HCT116 (cell line): ENCODE measurements around the gene FGF18. TPM values are rescaled to one million over a fixed set of nuclear protein-coding genes. Genes with fewer than 3 reads are reported as not detected.
A peak's percentile ranks its signal among the peaks of the same experiment; 100 is the strongest.

Experiments
- ATAC-seq: fragments of 200-7000 bp; cut with Tn5 transposase; 2 replicates; pipeline ENCODE4 v1.9.1; 2020; ENCODE audit warnings: mild to moderate bottlenecking, moderate library complexity
- BruUV-seq: library from RNA; stranded (reverse); fragments of 400-500 nt; replicated peaks from 2 replicates; lab custom pipeline; 2021; lab: Mats Ljungman, UMichigan
- CTCF ChIA-PET: fragments of 300-600 bp; sonication (Branson Sonifier 250); formaldehyde crosslinking; loops from one replicate; lab custom pipeline; 2021; ENCODE audit warnings: antibody characterized with exemption; lab: Charles Lee
- POLR2A ChIA-PET: fragments of 300-600, 350-600 bp; sonication (Branson Sonifier 250); formaldehyde crosslinking; loops from one replicate; lab custom pipeline; 2021; ENCODE audit warnings: antibody characterized with exemption; lab: Charles Lee
- RAD21 ChIA-PET, 2 experiments: fragments of 300-600 bp; sonication (Branson Sonifier 250); formaldehyde crosslinking; loops; one replicate each; lab custom pipeline; 2023; ENCODE audit warnings: low total read pairs in 2 of 2; ENCODE audit not compliant: uncharacterized antibody in 2 of 2, unreplicated experiment in 2 of 2, low non-redundant PET in 1 of 2; lab: Charles Lee
- DNase-seq: peaks from one replicate; pipeline ENCODE4 v3.0.0-alpha.2; 2010; ENCODE audit warnings: low read depth, low spot score
- H2AFZ ChIP-seq: fragments of 200-600 bp; shearing (Covaris generic), sonication (generic); 2 replicates; pipeline ENCODE4 v1.6.1; 2017; ENCODE audit warnings: low read depth, mixed run types, mixed read lengths, antibody characterized with exemption, low read length; ENCODE audit not compliant: poor library complexity, severe bottlenecking
- H3K27ac ChIP-seq: 2 replicates; pipeline ENCODE4 v1.5.1; 2012; ENCODE audit warnings: low read depth, low read length
- H3K27me3 ChIP-seq: fragments of 200-600 bp; sonication (generic); 2 replicates; pipeline ENCODE4 v1.6.1; 2016; ENCODE audit warnings: mixed run types, low read length, mixed read lengths; ENCODE audit not compliant: insufficient read depth
- H3K36me3 ChIP-seq, 2 experiments: fragments of 200-500 bp in 1 of 2; fragments of 200-600 bp in 1 of 2; sonication (Bioruptor generic) in 1 of 2; sonication (generic) in 1 of 2; 2 replicates each; pipeline versions ENCODE4 v1.5.1 to v1.6.1; 2014 to 2016; ENCODE audit warnings: low read length in 2 of 2, inconsistent platforms in 1 of 2, mixed read lengths in 1 of 2, mixed run types in 1 of 2; ENCODE audit not compliant: insufficient read depth in 2 of 2, control insufficient read depth in 1 of 2
- H3K4me1 ChIP-seq, 2 experiments: fragments of 200-600 bp in 1 of 2; sonication (generic) in 1 of 2; 2 replicates each; pipeline versions ENCODE4 v1.5.1 to v1.6.1; 2012 to 2017; ENCODE audit warnings: low read length in 2 of 2, inconsistent platforms in 1 of 2, mild to moderate bottlenecking in 1 of 2, mixed read lengths in 1 of 2, mixed run types in 1 of 2, moderate library complexity in 1 of 2; ENCODE audit not compliant: insufficient read depth in 2 of 2, control insufficient read depth in 1 of 2
- H3K4me2 ChIP-seq: fragments of 200-600 bp; sonication (generic); 2 replicates; pipeline ENCODE4 v1.6.1; 2017; ENCODE audit warnings: mixed run types, low read length, mixed read lengths
- H3K4me3 ChIP-seq, 2 experiments: fragments of 200-600 bp in 1 of 2; sonication (generic) in 1 of 2; replicated peaks in 1 of 2; 2 replicates each; pipeline ENCODE4 v1.5.1; 2011 to 2016; ENCODE audit warnings: low read length in 2 of 2, control low read depth in 1 of 2, low read depth in 1 of 2, mild to moderate bottlenecking in 1 of 2, mixed read lengths in 1 of 2, mixed run types in 1 of 2
- H3K79me2 ChIP-seq: fragments of 200-600 bp; sonication (generic); 2 replicates; pipeline ENCODE4 v1.6.1; 2017; ENCODE audit warnings: mild to moderate bottlenecking, mixed run types, low read length, moderate library complexity, mixed read lengths; ENCODE audit not compliant: insufficient read depth
- H3K9ac ChIP-seq: fragments of 200-600 bp; sonication (generic); 2 replicates; pipeline ENCODE4 v1.6.1; 2016; ENCODE audit warnings: low read length, mixed read lengths
- H3K9me2 ChIP-seq: fragments of 200-600 bp; sonication (generic), shearing (Covaris generic); 2 replicates; pipeline ENCODE4 v1.6.1; 2017; ENCODE audit warnings: mixed run types, mild to moderate bottlenecking, moderate library complexity; ENCODE audit not compliant: insufficient read depth
- H3K9me3 ChIP-seq, 2 experiments: fragments of 200-500 bp in 1 of 2; fragments of 200-600 bp in 1 of 2; sonication (Bioruptor generic) in 1 of 2; sonication (generic) in 1 of 2; 2 replicates each; pipeline ENCODE4 v1.6.1; 2014 to 2017; ENCODE audit warnings: low read length in 2 of 2, mixed read lengths in 2 of 2, inconsistent platforms in 1 of 2, low read depth in 1 of 2, mild to moderate bottlenecking in 1 of 2, mixed run types in 1 of 2, moderate library complexity in 1 of 2; ENCODE audit not compliant: control insufficient read depth in 1 of 2, insufficient read depth in 1 of 2
- H4K20me1 ChIP-seq: fragments of 200-600 bp; sonication (generic), shearing (Covaris generic); 2 replicates; pipeline ENCODE4 v1.6.1; 2017; ENCODE audit warnings: mixed run types, mild to moderate bottlenecking, moderate library complexity; ENCODE audit not compliant: insufficient read depth
- ELF1 ChIP-seq: IDR thresholded peaks from 2 replicates; pipeline ENCODE4 v1.6.1; 2012; ENCODE audit warnings: low read depth, borderline replicate concordance
- EZH2 ChIP-seq: fragments of 200-600 bp; sonication (generic); IDR thresholded peaks from 2 replicates; pipeline ENCODE4 v1.6.1; 2017; ENCODE audit warnings: antibody characterized with exemption, mixed run types
- SIN3A ChIP-seq: IDR thresholded peaks from 2 replicates; pipeline ENCODE4 v1.6.1; 2012; ENCODE audit warnings: low read depth
- intact Hi-C: fragments of 100-400 bp; cut with micrococcal nuclease; formaldehyde crosslinking; loops from 2 replicates; pipeline ENCODE4 v1.10.0; 2022
- total RNA-seq: library from RNA; stranded (reverse); gene quantifications from one replicate; pipeline ENCODE4 v1.2.1, GENCODE V29; 2021; ENCODE audit not compliant: unreplicated experiment
- TF ChIP-seq, protein P1 (sequence below): IDR thresholded peaks from 2 replicates; pipeline ENCODE4 v1.6.1; 2012; ENCODE audit warnings: low read depth
- TF ChIP-seq, protein P2 (sequence below): IDR thresholded peaks from 2 replicates; pipeline ENCODE4 v1.6.1; 2012
- TF ChIP-seq, protein P3 (sequence below): IDR thresholded peaks from 2 replicates; pipeline ENCODE4 v1.6.1; 2011; ENCODE audit warnings: mild to moderate bottlenecking, low read length, moderate library complexity; ENCODE audit not compliant: insufficient replicate concordance; ENCODE audit errors: extremely low read depth
- TF ChIP-seq, protein P4 (sequence below), 3 experiments: fragments of 200-600 bp in 1 of 3; sonication (generic) in 1 of 3; IDR thresholded peaks in 2 of 3; conservative IDR thresholded peaks in 1 of 3; 2 replicates each; pipeline ENCODE4 v1.5.1; 2012 to 2017; ENCODE audit warnings: low read depth in 2 of 3, low read length in 2 of 3, antibody characterized with exemption in 1 of 3, borderline replicate concordance in 1 of 3, control low read depth in 1 of 3, mild to moderate bottlenecking in 1 of 3, mixed read lengths in 1 of 3, mixed run types in 1 of 3, moderate library complexity in 1 of 3; ENCODE audit not compliant: insufficient read depth in 1 of 3

FGF18 gene
- total RNA-seq, 1 experiment from 2014 or later: 0.96 TPM

DNA sequence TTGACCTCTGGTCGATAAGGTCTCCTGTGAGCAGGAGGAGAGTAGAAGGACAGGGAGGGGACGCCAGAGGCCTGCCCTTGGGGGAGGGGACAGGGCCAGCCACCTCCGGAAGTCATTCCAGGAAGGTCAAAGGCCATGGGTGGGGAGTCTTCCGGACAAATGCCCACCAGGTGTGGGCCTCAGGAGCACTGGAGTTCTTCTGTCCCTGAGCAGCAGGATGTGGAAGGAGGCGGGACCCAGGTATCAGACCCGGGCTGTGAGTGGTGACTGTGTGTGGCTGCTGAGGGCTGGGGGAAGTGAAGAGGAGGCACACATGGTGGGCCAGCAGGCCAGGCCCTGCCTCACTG, 13.9 kb downstream of the FGF18 start (continued):
- TF ChIP-seq, protein P1, sequence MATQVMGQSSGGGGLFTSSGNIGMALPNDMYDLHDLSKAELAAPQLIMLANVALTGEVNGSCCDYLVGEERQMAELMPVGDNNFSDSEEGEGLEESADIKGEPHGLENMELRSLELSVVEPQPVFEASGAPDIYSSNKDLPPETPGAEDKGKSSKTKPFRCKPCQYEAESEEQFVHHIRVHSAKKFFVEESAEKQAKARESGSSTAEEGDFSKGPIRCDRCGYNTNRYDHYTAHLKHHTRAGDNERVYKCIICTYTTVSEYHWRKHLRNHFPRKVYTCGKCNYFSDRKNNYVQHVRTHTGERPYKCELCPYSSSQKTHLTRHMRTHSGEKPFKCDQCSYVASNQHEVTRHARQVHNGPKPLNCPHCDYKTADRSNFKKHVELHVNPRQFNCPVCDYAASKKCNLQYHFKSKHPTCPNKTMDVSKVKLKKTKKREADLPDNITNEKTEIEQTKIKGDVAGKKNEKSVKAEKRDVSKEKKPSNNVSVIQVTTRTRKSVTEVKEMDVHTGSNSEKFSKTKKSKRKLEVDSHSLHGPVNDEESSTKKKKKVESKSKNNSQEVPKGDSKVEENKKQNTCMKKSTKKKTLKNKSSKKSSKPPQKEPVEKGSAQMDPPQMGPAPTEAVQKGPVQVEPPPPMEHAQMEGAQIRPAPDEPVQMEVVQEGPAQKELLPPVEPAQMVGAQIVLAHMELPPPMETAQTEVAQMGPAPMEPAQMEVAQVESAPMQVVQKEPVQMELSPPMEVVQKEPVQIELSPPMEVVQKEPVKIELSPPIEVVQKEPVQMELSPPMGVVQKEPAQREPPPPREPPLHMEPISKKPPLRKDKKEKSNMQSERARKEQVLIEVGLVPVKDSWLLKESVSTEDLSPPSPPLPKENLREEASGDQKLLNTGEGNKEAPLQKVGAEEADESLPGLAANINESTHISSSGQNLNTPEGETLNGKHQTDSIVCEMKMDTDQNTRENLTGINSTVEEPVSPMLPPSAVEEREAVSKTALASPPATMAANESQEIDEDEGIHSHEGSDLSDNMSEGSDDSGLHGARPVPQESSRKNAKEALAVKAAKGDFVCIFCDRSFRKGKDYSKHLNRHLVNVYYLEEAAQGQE: no peak
- TF ChIP-seq, protein P2, sequence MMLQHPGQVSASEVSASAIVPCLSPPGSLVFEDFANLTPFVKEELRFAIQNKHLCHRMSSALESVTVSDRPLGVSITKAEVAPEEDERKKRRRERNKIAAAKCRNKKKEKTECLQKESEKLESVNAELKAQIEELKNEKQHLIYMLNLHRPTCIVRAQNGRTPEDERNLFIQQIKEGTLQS: no peak
- TF ChIP-seq ELF1 (no peak), SIN3A (no peak)

DNA sequence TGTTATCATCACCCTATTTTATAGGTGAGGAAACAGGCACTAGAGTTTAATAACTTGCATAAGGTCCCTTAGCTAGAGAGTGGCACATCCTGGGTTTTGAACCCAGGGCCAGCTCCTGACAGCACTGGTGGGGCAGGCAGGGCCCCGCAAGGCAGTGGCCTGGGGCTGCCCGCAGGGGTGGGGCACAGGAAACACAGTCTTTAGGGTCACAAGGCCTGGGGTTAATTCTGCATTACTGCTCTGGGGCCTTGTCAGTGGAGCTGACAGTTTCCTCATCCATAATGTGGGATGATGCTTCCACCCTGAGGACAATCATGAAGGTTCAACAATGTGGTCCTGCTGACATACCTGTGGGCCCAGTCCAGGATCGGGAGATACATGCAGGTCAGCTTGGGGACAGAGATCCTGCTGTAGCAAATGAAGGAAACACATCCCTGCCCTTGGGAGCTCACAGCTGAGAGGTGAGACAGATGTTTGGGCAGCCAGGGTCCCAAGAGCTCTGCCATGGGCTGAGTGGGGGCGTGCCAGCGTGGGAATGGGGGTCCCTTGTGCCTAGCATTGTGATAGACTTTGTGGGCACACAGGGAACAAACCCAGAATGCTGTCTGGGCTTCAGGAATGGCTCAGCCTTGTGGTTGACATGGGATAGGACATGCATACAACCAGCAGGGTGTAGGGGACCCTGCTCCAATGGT, 14.7 kb downstream of the FGF18 start:
- Histone ChIP-seq H3K4me3 (no peak overlapping the region), H2AFZ (no peak overlapping the region), H3K79me2 (no peaks in the 10 kb centered on the region), H3K36me3 (no peaks in the 10 kb centered on the region), H3K27ac (no peak overlapping the region), H3K9me2 (no peaks in the 10 kb centered on the region), H4K20me1 (no peaks in the 10 kb centered on the region), H3K4me2 (no peak overlapping the region), H3K27me3 (no peaks in the 10 kb centered on the region), H3K9ac (no peak overlapping the region), H3K9me3 (no peaks in the 10 kb centered on the region), H3K4me1 (no peaks in the 10 kb centered on the region)
- no peak for DNase-seq
- BruUV-seq: no TSS peak
- no peak for TF ChIP-seq EZH2
- TF ChIP-seq, protein P3, sequence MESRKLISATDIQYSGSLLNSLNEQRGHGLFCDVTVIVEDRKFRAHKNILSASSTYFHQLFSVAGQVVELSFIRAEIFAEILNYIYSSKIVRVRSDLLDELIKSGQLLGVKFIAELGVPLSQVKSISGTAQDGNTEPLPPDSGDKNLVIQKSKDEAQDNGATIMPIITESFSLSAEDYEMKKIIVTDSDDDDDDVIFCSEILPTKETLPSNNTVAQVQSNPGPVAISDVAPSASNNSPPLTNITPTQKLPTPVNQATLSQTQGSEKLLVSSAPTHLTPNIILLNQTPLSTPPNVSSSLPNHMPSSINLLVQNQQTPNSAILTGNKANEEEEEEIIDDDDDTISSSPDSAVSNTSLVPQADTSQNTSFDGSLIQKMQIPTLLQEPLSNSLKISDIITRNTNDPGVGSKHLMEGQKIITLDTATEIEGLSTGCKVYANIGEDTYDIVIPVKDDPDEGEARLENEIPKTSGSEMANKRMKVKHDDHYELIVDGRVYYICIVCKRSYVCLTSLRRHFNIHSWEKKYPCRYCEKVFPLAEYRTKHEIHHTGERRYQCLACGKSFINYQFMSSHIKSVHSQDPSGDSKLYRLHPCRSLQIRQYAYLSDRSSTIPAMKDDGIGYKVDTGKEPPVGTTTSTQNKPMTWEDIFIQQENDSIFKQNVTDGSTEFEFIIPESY: no peak
- TF ChIP-seq, protein P4, sequence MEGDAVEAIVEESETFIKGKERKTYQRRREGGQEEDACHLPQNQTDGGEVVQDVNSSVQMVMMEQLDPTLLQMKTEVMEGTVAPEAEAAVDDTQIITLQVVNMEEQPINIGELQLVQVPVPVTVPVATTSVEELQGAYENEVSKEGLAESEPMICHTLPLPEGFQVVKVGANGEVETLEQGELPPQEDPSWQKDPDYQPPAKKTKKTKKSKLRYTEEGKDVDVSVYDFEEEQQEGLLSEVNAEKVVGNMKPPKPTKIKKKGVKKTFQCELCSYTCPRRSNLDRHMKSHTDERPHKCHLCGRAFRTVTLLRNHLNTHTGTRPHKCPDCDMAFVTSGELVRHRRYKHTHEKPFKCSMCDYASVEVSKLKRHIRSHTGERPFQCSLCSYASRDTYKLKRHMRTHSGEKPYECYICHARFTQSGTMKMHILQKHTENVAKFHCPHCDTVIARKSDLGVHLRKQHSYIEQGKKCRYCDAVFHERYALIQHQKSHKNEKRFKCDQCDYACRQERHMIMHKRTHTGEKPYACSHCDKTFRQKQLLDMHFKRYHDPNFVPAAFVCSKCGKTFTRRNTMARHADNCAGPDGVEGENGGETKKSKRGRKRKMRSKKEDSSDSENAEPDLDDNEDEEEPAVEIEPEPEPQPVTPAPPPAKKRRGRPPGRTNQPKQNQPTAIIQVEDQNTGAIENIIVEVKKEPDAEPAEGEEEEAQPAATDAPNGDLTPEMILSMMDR (IDR thresholded peaks at IDR 0.05 in 2 of 3, conservative IDR thresholded peaks at IDR 0.05 in 1 of 3; ENCODE audit: borderline replicate concordance in 1 of 3, insufficient read depth in 1 of 3, low read depth in 2 of 3, low read length in 2 of 3): 0 out of 6 replicates have a peak, but pooled peaks of 1 of the 3 experiments have one; percentile 12
- CTCF ChIA-PET: no interaction called here
- intact Hi-C loops: no loop called here
- RAD21 ChIA-PET: no interaction called here
- ATAC-seq: no peak; the same call in 1 of the 2 replicates
- POLR2A ChIA-PET: no interaction called here
